GM10266 (cell line): Measurements from ENCODE around the gene CFI.

Experiments used
- DNase-seq: peaks from one replicate; pipeline ENCODE4 v3.0.0; 2012; ENCODE audit errors: extremely low spot score
- CTCF ChIP-seq: IDR thresholded peaks from 2 replicates; pipeline ENCODE4 v1.5.1; 2012; ENCODE audit warnings: mild to moderate bottlenecking, low read depth; ENCODE audit not compliant: control insufficient read depth, insufficient read depth; ENCODE audit errors: missing control alignments

Gene CFI

DNA sequence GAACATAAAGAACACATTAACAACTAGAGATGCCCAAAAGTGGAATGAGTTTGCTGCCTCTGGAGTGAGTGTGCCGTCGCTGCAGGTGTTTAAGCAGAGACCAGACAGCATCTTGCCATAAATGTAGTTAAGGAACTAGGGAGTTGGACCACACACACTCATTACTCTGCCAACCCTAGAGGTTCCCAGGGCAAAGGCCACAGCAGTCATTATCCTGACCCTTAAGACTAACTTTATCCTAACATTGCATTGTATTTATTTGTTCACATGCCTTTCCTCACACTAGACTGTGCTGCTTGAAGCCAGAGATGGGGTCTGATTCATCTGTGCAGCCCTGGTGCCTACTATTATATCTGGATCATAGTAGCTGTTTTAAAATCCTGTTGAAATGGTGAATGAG, 55.1 kb downstream of the CFI start:
- TF ChIP-seq CTCF = no peak
- no peak for DNase-seq

- DNase-seq = no peak
- TF ChIP-seq CTCF = no peak
Observed at GRCh38 chr4:109745830-109746229, 56.0 kb downstream of the CFI start.

- no peak for TF ChIP-seq CTCF
- no peak for DNase-seq
Observed at GRCh38 chr4:109739547-109739946, 62.3 kb downstream of the CFI start.

DNA sequence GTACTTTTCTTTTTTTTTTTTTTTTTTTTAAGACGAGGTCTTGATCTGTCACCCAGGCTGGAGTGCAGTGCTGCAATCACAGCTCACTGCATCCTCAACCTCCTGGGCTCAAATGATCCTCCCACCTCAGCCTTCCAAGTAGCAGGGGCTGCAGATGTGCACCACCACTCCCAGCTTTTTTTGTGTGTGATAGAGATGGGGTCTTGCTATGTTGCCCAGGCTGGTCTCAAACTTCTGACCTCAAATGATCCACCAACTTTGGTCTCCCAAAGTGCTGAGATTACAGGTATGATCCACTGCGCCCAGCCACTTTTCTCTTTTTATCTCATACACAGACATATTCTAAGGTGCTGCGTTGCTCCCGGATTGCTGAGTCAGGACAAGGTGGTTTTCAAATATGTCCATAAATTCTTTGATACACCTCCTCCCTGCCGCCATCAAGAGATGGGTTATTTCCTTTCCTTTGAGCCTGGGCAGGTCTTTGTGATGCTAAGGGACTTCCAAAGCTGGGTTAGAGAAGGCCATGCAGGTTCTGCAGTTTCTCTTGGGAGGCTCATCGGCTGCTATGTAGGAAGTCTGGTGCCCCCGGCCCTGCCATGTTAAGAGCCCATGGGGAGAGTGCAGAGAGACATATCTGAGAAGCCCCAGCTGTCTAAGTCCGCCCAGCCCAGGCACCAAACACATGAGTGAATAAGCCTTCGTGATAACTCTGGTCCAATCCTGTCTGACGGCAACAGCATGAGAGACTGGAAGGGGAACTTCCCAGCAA, 63.5 kb downstream of the CFI start:
- no peak for TF ChIP-seq CTCF
- DNase-seq = no peak

- DNase-seq = no peak
- TF ChIP-seq CTCF = no peak
Observed at GRCh38 chr4:109735566-109736365, 66.0 kb downstream of the CFI start.

- no peak for DNase-seq
- TF ChIP-seq CTCF = no peak
Observed at GRCh38 chr4:109733728-109734127, 68.1 kb downstream of the CFI start.

- DNase-seq = no peak
- no peak for TF ChIP-seq CTCF
Observed at GRCh38 chr4:109730619-109731545, 70.9 kb downstream of the CFI start.
